HG02870 (cell line): ENCODE results near the gene CNOT8.
"Not testable (repeated sequence)": the region's sequence is repeated elsewhere in the genome, so short reads cannot be mapped to it uniquely, and the experiment has no call there.

ENCODE experiments used
- ATAC-seq: cut with Tn5 transposase; IDR thresholded peaks from one replicate; pipeline ENCODE4 v1.9.1; 2021; ENCODE audit warnings: mild to moderate bottlenecking, moderate library complexity; ENCODE audit not compliant: unreplicated experiment

The CNOT8 gene

GRCh38 chr5:154834053-154834452 is 24.4 kb upstream of the CNOT8 start:
- no peak for ATAC-seq

- not testable (repeated sequence) for ATAC-seq
Measured at GRCh38 chr5:154835701-154836052, 22.8 kb upstream of the CNOT8 start.

- no peak for ATAC-seq
Measured at GRCh38 chr5:154836225-154836624, 22.2 kb upstream of the CNOT8 start.

GRCh38 chr5:154837009-154837901 is 21.2 kb upstream of the CNOT8 start:
- no peak for ATAC-seq

GRCh38 chr5:154840435-154841272 is 17.8 kb upstream of the CNOT8 start:
- ATAC-seq: no peak

- no peak for ATAC-seq
Measured at GRCh38 chr5:154841273-154841661, 17.2 kb upstream of the CNOT8 start.

- no peak for ATAC-seq
Measured at GRCh38 chr5:154842689-154843530, 15.5 kb upstream of the CNOT8 start.

- no peak for ATAC-seq
Measured at GRCh38 chr5:154844809-154845208, 13.6 kb upstream of the CNOT8 start.

- ATAC-seq: no peak
Measured at GRCh38 chr5:154849264-154849785, 9.1 kb upstream of the CNOT8 start.

- no peak for ATAC-seq
Measured at GRCh38 chr5:154849791-154850201, 8.6 kb upstream of the CNOT8 start.

GRCh38 chr5:154850255-154851062 is 8.0 kb upstream of the CNOT8 start, which contains the start of gene FAXDC2:
FAXDC2 (minus strand) TSS chr5:154850603; CDS start chr5:154838178, 12,425 bp downstream.
- ATAC-seq: no peak

GRCh38 chr5:154851351-154851750 is 7.1 kb upstream of the CNOT8 start:
- no peak for ATAC-seq

GRCh38 chr5:154857530-154858296 is 714 bp upstream of the CNOT8 start:
- peak; percentile 62 for ATAC-seq

GRCh38 chr5:154858972-154859871 is 795 bp downstream of the CNOT8 start:
- ATAC-seq: no peak

GRCh38 chr5:154860123-154860522 is 1.7 kb downstream of the CNOT8 start:
- no peak for ATAC-seq

GRCh38 chr5:154860765-154861164 is 2.3 kb downstream of the CNOT8 start:
- no peak for ATAC-seq

GRCh38 chr5:154861946-154862345 is 3.5 kb downstream of the CNOT8 start:
- ATAC-seq: no peak

- no peak for ATAC-seq
Measured at GRCh38 chr5:154862766-154863165, 4.3 kb downstream of the CNOT8 start.
